Stimulated activated CD4-positive, alpha-beta T cell treated with anti-CD3 and anti-CD28 coated beads, Interleukin-2, amount 100 ng/mL, for 4 hours (primary cell): ENCODE results near the gene FOXJ3.

Experiments
- DNase-seq: peaks from one replicate; pipeline ENCODE4 v3.0.0-alpha.2; 2020; ENCODE audit warnings: low read depth

The FOXJ3 gene

DNA sequence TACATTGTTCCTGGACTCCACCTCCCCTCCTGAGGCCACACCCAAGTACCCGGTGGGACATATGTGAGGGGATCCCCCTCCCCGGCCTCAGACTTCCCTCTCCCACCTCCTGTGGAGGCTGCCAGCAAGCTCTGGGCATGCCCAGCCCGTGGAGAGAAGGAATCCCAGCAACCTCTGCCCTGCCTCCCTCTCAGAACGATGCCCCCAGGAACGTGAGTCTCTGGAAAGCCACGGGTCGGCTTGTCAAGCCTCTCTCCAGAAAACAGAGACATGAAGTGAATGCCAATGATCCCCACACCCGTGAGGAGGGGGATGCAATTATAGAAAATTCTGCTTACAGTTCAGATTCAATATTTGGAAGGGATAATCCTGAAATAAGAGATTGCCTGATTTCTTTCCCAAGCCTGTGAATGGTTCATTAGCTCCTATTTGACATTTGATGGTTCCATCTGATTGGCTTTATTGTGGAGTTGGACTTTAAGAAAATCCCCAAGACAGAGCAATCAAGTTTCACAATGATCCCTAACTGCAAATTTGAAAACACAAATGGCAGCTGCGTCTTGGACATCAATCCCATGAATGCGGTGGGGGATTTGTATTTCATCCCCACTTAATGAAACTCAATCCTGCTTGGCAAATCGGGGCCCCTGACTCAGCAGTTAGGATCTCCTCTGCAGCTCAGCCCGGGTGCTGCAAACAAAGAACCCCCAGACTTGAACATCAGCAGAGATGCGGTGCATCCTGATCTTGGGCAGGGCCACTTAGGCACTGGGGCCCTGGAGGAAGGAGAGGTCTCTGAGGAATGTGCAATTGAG is 190.9 kb downstream of the FOXJ3 start:
- no peak for DNase-seq

DNA sequence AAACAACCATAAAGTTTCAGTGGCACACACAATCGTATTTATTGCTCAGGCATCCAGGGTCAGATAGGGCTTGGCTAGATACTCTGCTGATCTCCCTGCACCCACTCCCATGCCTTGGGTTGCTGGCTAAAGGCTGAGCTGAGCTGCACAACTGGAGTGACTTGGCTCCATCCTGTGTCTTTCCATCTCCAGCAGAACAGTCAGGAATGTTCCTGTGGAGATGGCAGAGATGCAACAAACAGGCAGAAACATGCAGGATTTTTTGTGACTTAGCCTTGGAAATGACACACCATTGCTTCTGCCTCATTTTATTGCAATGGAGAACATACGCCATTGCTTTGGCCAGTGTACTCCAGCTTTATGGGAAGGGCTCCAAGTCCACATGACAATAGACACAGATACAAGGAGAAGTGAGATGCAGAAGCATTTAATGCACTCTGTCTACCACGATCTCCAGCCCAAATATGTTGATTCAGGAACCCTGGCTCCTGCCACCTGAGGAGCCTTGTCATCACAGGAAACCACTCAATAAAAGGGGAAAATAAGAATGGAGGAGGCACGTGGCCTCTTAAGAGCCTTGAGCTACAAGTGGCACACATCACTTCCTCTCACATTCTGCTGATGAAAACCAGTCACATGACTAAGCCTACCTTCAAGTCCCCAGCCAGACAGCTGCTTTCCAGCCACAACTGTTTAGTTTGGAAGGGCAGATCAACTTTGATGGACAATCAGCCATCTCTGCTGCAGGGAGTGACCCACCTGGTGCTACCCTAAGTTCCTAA is 191.9 kb downstream of the FOXJ3 start:
- no peak for DNase-seq

DNA sequence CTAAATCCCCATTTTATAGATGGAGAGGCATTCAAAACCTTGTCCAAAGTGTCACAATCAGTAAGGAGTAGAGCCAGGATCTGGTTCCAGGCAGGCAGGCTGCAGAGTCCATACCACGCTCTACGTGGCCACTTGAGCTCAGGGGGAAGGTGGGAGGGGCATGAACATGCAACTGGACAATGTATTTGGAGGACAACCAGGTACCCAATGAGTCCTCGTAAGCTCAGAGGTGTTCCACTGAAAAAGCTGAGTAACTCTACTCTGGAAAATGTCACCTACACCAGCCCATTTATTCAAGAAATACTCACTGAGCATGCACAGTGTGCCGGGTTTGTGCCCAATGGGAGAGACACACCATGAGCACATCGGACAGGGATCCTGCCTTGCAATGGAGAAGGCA is 193.1 kb downstream of the FOXJ3 start:
- DNase-seq = no peak

DNA sequence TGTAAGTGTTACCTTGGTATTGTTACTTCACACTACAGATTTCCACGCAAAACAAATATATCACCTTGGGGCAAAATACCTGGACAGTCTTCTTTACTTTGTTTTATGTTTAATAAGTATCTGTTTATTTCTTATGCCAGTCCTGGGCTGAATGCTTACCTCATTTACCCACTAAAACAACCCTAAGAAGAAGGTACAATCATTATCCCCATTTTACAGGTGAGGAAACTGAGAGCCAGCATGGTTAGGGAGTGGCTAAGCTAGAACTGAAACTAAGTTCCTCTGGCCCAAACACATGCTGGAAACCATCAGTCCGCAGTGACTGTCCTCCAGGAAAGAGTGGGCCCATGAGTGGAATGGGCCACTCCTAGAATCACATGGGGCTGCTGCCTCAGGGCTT is 194.8 kb downstream of the FOXJ3 start:
- no peak for DNase-seq

DNA sequence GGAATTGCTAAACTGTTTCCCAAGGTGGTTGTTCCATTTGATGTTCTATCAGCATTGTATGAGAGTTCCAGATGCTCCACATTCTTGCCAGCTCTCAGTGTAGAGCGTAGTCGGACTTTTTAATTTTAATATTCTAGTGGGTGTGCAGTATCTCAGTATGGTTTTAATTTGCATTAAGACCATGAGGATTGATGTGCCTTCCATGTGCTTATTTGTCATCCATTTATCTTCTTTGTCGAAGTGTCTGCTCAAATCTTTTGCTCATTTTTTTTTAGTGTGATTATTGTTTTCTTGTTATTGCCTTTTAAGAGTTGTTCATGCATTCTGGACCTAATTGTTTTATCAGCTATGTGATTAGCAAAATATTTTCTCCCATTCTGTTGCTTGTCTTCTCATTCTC is 195.6 kb downstream of the FOXJ3 start:
- DNase-seq = no peak

DNA sequence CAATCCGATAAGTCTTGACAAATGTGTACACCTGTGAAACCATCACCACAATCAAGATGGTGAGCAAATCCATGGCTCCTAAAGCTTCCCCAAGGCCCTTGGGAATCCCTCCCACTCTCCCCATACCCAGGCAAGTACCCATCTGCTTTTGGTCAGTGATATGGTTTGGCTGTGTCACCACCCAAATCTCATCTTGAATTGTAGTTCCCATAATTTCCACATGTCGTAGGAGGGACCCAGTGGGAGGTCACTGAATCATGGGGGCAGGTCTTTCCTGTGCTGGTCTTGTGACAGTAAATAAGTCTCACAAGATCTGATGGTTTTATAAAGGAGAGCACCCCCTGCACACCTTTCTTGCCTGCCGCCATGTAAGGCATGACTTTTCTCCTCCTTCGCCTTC is 196.4 kb downstream of the FOXJ3 start:
- DNase-seq = no peak

DNA sequence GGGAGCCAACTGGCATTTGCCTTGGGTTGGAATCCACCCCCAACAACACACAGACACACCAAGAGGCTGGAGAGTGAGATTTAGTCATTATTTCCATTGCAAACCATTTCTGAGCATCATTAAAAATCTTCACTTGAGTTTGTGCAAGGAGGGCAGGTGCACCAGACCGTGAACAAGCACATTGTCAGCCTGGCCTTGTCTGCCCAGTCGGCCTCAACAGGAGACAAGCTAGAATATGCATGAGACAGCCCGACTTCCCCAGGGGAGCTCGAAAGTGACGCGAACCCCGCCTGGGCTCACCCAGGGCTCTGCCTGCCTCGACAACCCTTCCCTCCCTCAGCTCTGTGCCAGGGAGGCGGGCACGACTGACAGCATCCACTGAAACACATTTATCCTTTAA is 197.3 kb downstream of the FOXJ3 start:
- no peak for DNase-seq

DNA sequence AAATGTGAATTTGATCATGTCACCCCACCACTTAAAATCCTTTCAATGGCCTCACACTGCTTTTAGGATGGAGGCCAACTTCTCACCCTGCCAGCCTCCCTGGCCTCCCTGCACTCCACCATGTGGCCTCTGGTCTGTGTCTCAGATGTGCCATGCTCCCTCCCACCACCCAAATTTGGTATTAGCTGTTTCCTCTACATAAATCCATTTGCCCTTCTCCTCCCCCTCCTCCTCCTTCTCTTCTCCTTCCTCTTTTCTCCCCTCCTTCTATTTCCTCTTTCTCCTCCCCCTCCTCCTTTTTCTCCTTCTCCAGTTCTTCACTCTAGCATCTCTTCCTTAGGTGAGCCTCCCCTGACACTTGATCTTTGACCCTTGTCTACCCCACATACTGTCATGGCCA is 198.6 kb downstream of the FOXJ3 start:
- DNase-seq = no peak

DNA sequence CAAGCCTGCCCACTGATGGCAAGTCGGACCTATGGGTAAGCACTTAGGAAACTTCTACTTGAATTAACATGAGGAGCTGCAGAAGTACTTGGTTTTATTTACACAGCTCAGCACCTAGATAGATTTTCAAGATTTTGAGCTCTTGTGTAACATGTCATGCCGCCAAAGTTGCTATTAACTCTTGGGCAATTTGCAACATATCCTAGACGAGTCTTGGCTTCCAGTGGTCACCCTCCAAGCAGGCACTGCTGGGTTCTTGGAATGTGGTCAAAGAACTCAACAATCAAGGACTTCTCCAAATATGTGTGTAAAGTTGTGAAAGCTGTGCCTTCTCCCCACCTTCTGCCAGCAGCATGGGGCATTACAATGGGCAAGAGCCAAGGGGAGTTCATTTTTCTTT is 199.6 kb downstream of the FOXJ3 start:
- no peak for DNase-seq

DNA sequence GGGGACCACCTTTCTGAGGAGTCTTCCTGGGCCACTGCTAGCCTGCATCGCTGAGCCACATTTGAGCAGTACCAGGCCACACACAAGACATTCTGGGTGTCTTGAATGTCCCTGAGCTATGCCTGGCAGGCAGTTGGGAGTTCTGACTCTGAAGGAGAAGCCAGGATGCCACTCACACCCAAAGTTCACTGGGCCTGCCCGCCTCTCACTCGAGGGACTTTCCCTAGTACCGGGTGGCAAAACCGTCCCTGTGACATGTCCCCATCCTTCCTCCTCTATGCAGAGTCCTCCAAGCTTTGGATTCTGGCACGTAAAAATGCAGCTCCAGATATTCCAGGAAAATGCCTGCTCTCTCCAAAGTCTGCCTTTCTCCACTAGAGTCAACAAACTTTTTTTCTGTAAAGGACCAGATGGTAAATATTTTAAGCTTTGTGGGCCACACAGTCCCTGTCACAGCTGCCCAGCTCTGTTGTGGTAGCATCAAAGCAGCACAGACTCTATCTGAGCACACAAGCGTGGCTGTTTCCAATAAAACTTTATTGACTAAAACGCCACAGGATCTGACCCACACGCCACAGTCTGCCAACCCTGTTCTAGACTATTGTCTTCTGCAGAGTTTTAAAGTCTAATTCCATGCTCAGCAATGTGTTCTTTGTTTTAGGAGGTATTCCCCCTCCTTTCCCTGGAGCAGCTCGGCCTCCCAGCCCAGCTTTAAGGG is 201.1 kb downstream of the FOXJ3 start:
- DNase-seq = no peak

DNA sequence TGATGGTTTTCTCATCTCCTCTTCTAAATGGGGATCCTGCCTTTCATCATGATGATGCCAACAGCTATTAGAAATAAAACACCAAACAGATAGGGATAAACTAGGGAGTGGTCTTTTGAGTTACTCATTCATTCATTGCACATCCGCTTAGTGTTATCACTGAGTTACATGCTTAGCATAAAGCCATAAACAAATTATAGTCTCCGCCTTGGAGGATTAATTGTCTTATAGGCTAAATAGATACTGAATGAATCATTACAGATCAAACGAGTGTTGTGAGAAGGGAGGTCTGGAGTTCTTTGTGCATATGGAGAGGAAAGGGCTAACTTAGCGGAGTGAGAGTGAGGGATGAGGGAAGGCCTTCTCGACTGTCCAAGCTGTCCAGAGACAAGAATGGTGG is 201.6 kb downstream of the FOXJ3 start:
- no peak for DNase-seq

DNA sequence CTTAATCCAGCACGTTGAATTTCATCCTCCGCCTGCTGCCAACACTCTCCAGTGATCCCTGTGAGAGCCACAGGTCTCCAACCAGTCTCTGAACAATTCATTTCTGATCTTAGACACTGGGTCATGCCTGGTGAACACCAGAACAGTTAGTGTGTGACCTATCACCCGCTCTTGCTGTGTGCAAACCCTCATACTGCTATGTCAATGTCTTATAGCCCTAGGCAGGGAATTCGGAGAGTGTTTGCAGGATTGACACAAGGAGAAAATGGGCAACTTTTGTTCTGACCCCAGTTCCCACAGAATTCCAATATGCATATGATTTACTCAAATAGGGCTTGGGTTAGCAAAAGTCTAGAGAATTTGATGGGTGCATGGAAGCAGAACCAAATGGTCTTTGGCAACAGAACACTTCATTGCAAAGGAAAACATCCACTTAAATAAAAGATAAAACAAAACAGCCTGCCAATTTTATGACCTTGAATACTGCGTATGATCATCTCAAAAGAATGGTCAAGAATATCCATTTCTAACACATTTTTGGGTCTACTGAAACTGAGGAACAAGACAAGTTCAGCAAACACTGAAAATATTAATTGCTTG is 204.9 kb downstream of the FOXJ3 start:
- no peak for DNase-seq

DNA sequence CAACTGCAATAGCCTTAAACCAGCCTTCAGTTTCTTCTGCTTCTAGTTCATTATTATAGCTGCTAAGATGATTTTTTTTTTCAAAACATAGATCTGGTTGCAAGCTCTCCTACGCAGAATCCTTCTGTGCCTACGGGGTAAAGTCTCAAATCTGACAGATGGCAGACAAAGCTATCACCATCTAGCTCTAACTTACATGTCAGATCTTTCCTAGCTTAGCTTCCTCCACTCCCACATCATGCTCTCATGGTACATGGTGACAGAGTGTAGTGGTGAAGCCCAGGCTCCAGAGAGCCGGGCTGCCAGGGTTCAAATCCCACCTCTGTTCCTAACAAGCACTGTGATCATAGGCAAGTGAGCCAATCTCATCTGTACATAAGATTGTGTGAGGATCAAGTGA is 206.1 kb downstream of the FOXJ3 start:
- DNase-seq = no peak

DNA sequence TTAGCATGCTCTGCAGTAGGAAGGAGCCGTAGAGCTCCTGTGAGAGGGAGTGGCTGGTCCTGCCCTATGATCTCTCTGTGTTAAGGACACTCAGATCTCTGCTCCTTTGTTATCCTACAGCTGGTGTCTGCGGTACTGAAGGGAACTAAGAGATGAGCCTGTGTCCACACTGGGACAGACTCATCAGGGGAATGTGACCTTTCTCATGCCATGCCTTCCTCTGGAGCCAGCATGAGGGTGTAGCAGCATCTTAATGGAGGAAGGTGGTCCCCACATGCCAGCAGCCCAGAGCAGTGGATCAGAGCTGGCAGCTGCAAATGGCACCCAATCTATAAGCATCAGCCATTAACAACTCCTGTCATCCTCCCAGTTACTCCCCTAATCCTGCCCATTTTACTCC is 206.5 kb downstream of the FOXJ3 start:
- no peak for DNase-seq

DNA sequence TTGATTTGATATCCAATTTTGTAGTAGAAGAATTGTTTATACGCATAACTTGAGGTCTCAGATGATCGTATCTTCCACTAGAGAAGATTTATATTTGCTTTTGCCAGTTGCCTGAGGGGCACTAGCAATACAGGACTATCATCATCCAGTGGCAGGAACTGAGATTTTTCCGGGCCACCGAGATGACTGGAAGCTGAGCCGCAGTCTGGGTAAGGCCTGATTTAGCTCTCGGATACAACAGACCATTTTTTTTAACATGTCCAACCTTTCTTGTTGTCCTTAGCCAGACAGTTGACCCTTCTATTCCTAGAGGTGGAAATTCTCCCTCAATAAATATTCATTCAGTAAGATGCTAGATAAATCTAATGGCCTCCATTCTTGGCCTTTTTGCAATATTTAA is 207.3 kb downstream of the FOXJ3 start:
- DNase-seq = no peak
